Tibial nerve (tissue), 4 donors: ENCODE measurements around the gene TASL. TPM values are rescaled to one million over a fixed set of nuclear protein-coding genes. Genes with fewer than 3 reads are reported as not detected.
"Not testable (repeated sequence)": the region's sequence is repeated elsewhere in the genome, so short reads cannot be mapped to it uniquely, and the experiment has no call there.

Experiments
- DNase-seq, 2 donors: peaks; one replicate each; pipeline ENCODE4 v3.0.0-alpha.2; 2019; ENCODE audit warnings: low spot score in 2 of 2
- H3K27ac ChIP-seq, 4 donors: fragments of 200-600 bp; sonication (generic) in 3 of 4; one replicate each; pipeline ENCODE4 v1.5.1; 2017 to 2019; ENCODE audit warnings: mild to moderate bottlenecking in 1 of 4
- H3K27me3 ChIP-seq, 2 donors: fragments of 200-600 bp; sonication (generic) in 1 of 2; one replicate each; pipeline versions ENCODE4 v1.5.1 to v1.6.0; 2017 to 2019
- H3K36me3 ChIP-seq, 3 donors: fragments of 200-600 bp; sonication (generic); one replicate each; pipeline ENCODE4 v1.5.1; 2018 to 2019
- H3K4me1 ChIP-seq, 4 donors: fragments of 200-600 bp; sonication (generic) in 3 of 4; one replicate each; pipeline ENCODE4 v1.5.1; 2017 to 2019
- H3K4me3 ChIP-seq, 4 donors: fragments of 200-600 bp; sonication (generic) in 3 of 4; one replicate each; pipeline ENCODE4 v1.5.1; 2017 to 2019; ENCODE audit warnings: mild to moderate bottlenecking in 1 of 4, moderate library complexity in 1 of 4
- H3K9me3 ChIP-seq, 4 donors: fragments of 200-600 bp; sonication (generic) in 3 of 4; one replicate each; pipeline ENCODE4 v1.5.1; 2017 to 2019
- EP300 ChIP-seq, 2 donors: sonication (generic); formaldehyde crosslinking; IDR thresholded peaks; one replicate each; pipeline ENCODE4 v1.6.1; 2017; ENCODE audit warnings: antibody characterized with exemption in 2 of 2, mild to moderate bottlenecking in 1 of 2
- POLR2A ChIP-seq, 2 donors: fragments of 450-650 bp; IDR thresholded peaks; one replicate each; pipeline ENCODE4 v1.6.1; 2017; ENCODE audit warnings: antibody characterized with exemption in 2 of 2, mild to moderate bottlenecking in 2 of 2, moderate library complexity in 2 of 2
- WGBS, 2 donors: methylation state at CpG; one replicate each; pipeline ENCODE4 v1.1.5; 2018; 5-methylcytosine and 5-hydroxymethylcytosine counted together
- total RNA-seq, 4 donors: library from RNA; depleted of rRNA; stranded (reverse); fragments of >200 nt; gene quantifications; one replicate each; pipeline ENCODE4 v1.1.0, GENCODE V29; 2016
- TF ChIP-seq, protein P1 (sequence below), 5 experiments: fragments of 200-600 bp in 3 of 5; fragments of 450-650 bp in 2 of 5; sonication (generic) in 3 of 5; IDR thresholded peaks; one replicate each; pipeline ENCODE4 v1.5.1; 2016 to 2019; ENCODE audit warnings: antibody characterized with exemption in 5 of 5, mild to moderate bottlenecking in 3 of 5, moderate library complexity in 2 of 5

Gene TASL
- total RNA-seq, 4 donors from 2014 or later, result 0.39 to 2.8 TPM; not detected in 2

- TF ChIP-seq, protein P1, sequence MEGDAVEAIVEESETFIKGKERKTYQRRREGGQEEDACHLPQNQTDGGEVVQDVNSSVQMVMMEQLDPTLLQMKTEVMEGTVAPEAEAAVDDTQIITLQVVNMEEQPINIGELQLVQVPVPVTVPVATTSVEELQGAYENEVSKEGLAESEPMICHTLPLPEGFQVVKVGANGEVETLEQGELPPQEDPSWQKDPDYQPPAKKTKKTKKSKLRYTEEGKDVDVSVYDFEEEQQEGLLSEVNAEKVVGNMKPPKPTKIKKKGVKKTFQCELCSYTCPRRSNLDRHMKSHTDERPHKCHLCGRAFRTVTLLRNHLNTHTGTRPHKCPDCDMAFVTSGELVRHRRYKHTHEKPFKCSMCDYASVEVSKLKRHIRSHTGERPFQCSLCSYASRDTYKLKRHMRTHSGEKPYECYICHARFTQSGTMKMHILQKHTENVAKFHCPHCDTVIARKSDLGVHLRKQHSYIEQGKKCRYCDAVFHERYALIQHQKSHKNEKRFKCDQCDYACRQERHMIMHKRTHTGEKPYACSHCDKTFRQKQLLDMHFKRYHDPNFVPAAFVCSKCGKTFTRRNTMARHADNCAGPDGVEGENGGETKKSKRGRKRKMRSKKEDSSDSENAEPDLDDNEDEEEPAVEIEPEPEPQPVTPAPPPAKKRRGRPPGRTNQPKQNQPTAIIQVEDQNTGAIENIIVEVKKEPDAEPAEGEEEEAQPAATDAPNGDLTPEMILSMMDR (IDR thresholded peaks at IDR 0.05), result no peak
- TF ChIP-seq EP300 (IDR thresholded peaks at IDR 0.05) (no peak), POLR2A (IDR thresholded peaks at IDR 0.05) (no peak)
- H3K4me3 ChIP-seq, result no peak overlapping the region
- H3K27me3 ChIP-seq, result no peaks in the 10 kb centered on the region
- WGBS, 2 donors, result 43 to 69% methylated on average over 2 of the region's 2 CpGs
- no peaks in the 10 kb centered on the region for H3K4me1 ChIP-seq
- H3K36me3 ChIP-seq, result no peaks in the 10 kb centered on the region
- H3K9me3 ChIP-seq, result no peaks in the 10 kb centered on the region
- H3K27ac ChIP-seq, result no peak overlapping the region
- DNase-seq, result no peak
These were observed 32.5 kb upstream of the TASL start for GRCh38 chrX:30610026-30610425.

GRCh38 chrX:30607155-30607554 is 29.6 kb upstream of the TASL start:
- Histone ChIP-seq H3K27me3 (no peaks in the 10 kb centered on the region), H3K4me3 (no peak overlapping the region), H3K27ac (no peak overlapping the region), H3K4me1 (no peaks in the 10 kb centered on the region), H3K36me3 (no peaks in the 10 kb centered on the region), H3K9me3 (no peaks in the 10 kb centered on the region)
- TF ChIP-seq, protein P1 (IDR thresholded peaks at IDR 0.05), result no peak
- no peak for TF ChIP-seq EP300 (IDR thresholded peaks at IDR 0.05)
- TF ChIP-seq POLR2A (IDR thresholded peaks at IDR 0.05), result no peak
- no peak for DNase-seq
- WGBS, 2 donors, result 38 to 52% methylated on average over 1 of the region's 1 CpG

DNA sequence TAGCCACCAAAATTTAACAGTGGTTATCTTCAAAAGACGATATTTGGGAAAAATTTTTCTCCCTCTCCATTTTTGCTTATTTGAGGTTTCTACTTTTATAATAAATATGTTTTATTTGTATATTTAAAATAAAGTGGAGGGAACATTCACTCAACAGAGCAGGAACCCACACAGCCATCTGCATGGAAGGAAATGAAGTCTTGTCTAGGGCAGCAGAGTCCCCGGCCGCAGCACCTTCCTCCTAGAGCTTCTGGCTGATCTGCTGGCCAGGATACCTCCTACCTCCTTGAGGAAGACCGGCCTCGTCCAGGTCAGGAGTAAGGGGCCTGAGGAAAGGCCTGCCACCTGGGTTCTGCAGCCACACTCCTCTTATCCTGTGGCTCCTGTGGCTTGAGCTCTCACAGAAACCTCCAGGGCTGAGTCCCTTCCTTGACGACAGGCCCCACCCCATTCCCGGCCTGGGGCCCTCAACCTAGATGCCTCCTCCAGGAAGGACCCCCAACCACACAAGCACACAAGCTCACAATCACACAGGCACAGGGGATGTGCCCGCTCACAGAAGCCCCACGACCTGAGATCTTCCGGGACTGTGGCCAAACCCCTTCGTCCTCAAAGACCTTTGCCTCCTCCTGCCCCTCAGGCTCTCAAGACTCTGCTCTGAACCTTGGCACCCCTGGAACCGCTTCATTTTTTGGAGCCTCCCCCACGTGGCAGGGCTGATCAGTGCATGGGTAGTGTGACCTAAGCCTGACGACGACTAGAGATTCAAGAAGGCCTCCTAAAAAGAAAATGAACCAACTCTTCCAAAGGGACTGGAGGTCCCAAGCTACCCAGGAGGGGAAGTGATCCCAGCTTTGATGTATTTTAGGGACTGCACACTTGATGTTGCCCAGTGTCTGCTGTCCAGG is 23.0 kb upstream of the TASL start:
- WGBS, 2 donors, result 65 to 79% methylated on average over 5 to 7 of the region's 15 CpGs
- H3K9me3 ChIP-seq, H3K36me3 ChIP-seq, H3K4me3 ChIP-seq, DNase-seq, H3K27ac ChIP-seq, H3K4me1 ChIP-seq, H3K27me3 ChIP-seq: not testable (repeated sequence)

- Histone ChIP-seq H3K4me3 (no peak overlapping the region), H3K36me3 (no peaks in the 10 kb centered on the region), H3K9me3 (no peaks in the 10 kb centered on the region), H3K4me1 (no peaks in the 10 kb centered on the region), H3K27ac (no peak overlapping the region), H3K27me3 (no peaks in the 10 kb centered on the region)
- no peak for TF ChIP-seq EP300 (IDR thresholded peaks at IDR 0.05)
- TF ChIP-seq, protein P1 (IDR thresholded peaks at IDR 0.05), result no peak
- TF ChIP-seq POLR2A (IDR thresholded peaks at IDR 0.05), result no peak
- DNase-seq, result no peak
- WGBS, 2 donors, result 71 to 72% methylated on average over 4 of the region's 4 CpGs
These were observed 19.8 kb upstream of the TASL start for GRCh38 chrX:30597216-30598012.

DNA sequence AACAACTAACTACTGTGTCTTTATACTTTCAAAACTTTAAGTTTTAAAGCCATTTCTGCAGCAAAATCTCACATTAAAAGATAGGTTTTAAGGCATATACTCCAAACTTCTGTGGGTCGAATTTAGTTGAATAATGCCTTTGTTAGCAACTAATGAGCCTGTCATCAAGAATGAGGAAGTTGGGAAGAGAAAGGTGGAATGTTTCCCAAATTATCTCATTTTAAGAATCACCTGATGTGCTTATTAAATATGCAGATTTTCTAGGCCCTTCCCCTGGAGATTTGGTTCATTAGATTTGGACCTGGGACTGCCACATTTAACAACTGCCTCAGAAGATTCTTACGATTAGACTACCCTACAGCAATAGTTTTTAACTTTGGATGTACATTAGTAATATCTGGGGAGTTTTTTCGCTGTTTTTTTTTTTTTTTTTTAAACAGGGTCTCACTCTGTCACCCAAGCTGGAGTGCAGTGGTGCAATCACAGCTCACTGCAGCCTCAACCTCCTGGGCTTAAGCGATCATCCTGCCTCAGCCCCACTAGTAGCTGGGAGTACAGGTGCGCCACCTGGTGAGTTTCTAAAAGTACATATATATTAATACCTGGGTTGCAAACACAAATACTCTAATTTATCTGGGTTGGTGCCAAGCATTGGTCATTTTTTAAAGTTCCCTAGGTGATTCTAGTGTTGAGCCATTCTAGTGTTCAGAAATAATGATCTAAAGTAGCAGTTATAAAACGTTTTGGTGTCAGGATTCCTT is 16.1 kb upstream of the TASL start:
- DNase-seq, result no peak
- Histone ChIP-seq H3K4me3 (no peak overlapping the region), H3K27me3 (peaks cover 0 to 4% of the 10 kb centered on the region in 2 donors), H3K27ac (no peak overlapping the region), H3K9me3 (no peaks in the 10 kb centered on the region), H3K36me3 (no peaks in the 10 kb centered on the region), H3K4me1 (no peaks in the 10 kb centered on the region)
- WGBS, 2 donors, result 50 to 78% methylated on average over 6 of the region's 6 CpGs
- TF ChIP-seq EP300 (IDR thresholded peaks at IDR 0.05), result no peak
- TF ChIP-seq, protein P1 (IDR thresholded peaks at IDR 0.05), result no peak
- no peak for TF ChIP-seq POLR2A (IDR thresholded peaks at IDR 0.05)
